GM18907 (cell line): ENCODE measurements around the gene HIGD2B.
A peak's percentile ranks its signal among the peaks of the same experiment; 100 is the strongest.
"Not testable (repeated sequence)": the region's sequence is repeated elsewhere in the genome, so short reads cannot be mapped to it uniquely, and the experiment has no call there.

ENCODE experiments used
- ATAC-seq: cut with Tn5 transposase; IDR thresholded peaks from one replicate; pipeline ENCODE4 v1.9.1; 2021; ENCODE audit warnings: mild to moderate bottlenecking, moderate library complexity; ENCODE audit not compliant: unreplicated experiment

Gene HIGD2B

DNA sequence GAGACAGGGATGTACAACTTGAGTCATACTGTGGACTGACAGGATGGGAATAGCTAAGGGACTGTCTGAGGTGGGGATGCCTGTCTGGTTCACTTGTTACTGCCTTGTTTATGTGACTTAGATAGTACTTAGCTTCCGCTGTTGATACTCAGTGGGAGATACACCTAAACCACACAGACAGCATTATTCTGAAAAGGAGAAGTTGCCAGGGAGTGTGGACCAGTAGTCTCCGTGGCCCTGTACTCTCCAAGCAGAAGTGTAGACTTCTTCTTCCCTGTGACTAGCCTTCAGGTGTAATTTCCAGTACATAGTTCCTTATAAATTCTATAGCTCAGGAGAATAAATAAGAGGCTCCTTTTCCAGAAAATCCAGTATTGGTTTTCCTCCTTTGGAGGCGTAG, 5.1 kb downstream of the HIGD2B start:
- no peak for ATAC-seq

DNA sequence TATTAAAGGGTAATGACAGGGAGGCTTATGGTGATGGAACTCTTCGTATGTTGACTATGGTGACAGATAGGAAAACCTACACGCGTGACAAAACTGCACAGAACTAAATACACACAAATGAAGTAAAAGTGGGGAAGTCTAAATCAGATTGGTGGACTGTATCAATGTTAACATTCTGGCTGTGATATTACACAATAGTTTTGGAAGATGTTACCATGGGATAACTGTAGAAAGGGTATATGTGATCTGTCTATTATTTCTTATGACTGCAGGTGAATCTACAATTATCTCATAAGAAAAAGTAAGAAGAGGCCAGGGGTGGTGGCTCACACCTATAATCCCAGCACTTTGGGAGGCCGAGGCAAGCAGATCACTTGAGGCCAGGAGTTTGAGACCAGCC, 9.1 kb downstream of the HIGD2B start:
- ATAC-seq = no peak

DNA sequence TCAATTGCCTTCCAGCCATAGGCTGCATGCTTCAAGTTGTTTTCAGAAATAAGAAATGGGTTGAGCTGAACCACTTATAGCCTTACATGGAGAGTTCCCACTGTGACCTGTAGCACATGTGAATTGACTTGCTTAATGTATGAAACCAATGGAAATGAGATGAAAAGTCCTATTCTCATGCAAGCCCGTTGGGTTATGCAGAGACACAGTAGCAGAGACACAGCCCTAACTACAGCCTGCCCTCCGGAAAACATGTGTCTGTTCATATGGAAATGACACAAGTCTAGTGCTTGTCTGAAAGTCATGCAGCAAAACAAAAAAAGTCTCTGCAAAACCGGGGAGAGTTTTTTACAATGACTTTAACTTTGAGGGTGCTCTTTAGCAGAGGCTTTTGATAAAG, 14.5 kb downstream of the HIGD2B start:
- ATAC-seq = no peak

DNA sequence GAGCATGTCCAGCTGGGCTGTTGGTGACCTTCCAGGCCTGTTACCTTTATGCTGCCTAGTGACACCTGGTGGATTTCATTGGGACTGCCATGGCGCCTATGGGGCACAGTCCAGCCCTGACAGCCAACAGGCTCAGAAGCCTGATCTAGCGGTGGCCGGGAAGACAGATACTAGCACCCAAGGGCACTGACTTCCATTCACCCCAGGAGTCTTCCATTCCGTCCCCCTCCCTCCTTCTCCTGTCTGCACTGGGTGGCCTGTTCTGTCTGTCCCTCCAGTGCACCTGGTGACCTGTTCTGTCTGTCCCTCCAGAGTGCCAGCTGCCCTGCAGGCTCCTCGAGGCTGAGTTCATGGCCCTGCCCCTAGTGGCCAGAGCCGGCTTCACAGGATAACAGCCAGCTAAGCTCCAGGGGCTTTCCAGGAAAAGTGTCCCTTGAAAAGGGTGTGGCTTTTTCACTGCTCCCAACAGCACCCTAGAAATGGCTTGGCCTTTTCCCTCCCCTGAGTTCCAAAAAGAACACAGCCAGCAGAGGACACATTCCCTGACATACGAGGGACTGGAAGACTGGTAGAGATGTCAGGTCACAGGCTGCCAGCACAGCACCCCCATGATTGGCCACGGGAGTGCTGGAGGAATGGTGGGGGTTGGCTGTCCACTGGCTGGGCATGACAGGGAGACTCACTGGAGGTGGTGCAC, 15.2 kb downstream of the HIGD2B start:
- peak; percentile 74 for ATAC-seq

DNA sequence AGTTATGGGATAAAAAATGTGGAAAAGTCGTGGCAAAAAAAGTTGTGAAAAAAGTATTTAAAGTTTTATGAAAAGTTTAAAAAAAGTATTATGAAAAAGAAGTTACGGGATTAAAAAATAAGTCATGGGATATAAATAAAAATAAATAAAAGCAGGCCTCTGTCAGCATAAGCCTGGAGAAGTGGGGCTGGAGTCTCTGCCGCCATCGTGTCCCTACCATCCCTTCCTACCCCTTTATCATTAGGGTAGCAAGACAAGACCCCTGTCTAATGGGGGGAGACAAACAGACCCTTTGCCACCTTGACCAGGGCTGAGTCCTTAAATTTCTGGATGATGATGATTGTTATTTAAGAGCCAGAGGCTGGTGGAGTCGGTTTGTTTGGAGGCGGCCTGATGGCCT, 16.2 kb downstream of the HIGD2B start:
- not testable (repeated sequence) for ATAC-seq

DNA sequence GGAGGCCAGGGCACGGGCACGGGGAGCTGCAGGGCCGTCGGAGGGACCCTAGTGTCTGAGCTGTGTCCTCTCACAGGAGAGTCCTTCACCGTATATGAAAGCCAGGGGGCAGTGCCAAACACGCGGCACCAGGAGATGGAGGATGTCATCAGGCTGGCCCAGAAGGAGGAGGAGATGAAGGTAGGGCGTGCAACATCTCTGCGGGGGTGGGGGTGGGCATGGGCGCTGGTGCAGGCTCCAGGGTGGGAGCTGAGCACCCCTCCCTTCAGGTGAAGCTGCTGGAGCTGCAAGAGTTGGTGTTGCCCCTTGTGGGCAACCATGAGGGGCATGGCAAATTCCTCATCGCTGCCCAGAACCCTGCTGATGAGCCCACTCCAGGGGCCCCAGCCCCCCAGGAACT, 20.3 kb downstream of the HIGD2B start:
- ATAC-seq = not testable (repeated sequence)

DNA sequence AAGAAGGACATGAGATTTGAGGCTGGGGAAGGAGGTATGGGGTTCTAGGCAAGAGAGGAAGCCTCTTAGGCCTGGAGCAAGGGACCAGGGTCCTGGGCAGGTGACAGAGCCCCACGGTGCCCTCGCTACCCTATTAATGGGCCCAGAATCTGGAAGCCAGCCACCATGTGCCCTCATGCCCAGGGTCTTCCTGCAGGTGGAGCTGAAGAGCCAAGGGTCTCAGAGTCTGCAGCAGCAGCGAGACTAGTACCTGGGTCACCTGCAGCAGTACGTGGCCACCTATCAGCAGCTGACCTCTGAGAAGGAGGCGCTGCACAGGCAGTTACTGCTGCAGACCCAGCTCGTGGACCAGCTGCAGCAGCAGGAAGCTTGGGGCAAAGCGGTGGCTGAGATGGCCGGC, 22.1 kb downstream of the HIGD2B start:
- ATAC-seq = not testable (repeated sequence)

DNA sequence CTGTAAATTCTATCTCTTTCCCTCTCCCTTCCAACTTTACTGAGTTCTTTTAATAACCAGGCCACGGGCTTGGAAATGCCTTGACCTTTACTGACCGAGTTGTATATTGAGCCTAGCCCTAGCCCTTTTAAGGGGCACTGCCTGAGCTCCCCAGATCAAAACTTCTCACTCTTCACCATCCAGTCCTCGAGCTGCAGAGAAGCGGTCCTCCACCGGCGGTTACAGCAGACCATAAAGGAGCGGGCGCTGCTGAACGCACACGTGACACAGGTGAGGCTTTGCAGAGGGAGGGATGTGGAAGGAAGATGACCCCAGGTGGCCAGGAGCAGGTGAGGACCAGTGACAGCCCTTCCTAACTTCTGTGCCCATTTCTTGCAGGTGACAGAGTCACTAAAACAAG, 24.9 kb downstream of the HIGD2B start:
- ATAC-seq = not testable (repeated sequence)

DNA sequence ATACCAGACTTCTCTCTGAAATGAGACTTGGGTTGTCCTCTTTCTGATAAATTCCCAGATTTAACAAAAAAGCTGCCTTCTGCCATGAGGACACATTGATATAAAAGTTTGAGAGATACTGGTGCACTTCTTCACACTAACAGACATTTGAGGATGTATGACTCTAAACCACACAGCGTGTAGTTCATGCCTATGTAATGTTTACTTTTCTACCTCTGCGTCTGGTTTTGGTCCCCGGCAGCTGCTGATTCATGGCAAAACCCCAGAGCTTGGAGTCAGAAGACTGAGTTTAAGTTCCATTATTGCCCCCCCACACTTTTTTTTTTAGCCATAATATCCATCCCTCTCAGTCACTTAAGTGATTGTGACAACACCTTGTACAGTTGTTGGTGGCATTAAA, 30.0 kb downstream of the HIGD2B start:
- not testable (repeated sequence) for ATAC-seq

DNA sequence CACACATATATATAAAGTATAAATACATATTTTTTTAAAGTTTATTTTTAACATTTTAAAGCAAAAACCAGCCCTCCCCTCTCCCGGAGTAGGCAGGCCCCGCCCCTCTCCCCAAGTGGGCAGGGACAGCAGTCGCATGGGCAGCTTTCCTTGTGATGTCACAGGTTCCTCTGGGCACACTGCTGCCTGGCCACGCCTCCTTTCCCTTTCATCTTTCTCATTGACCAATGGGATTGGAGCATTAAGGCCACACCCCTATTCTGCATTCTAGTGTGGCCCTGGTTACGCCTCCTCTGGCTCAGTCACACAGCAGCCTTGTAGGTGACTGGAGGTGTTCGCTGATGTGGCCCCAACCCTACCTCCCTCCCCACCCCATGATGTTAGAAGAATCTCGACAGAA, 31.6 kb downstream of the HIGD2B start, which contains the start of gene GOLGA6B:
Gene GOLGA6B (plus strand): TSS at position 301 of the 400 bp plus-strand sequence. CDS start 41 bp downstream, at position 342.
- not testable (repeated sequence) for ATAC-seq

DNA sequence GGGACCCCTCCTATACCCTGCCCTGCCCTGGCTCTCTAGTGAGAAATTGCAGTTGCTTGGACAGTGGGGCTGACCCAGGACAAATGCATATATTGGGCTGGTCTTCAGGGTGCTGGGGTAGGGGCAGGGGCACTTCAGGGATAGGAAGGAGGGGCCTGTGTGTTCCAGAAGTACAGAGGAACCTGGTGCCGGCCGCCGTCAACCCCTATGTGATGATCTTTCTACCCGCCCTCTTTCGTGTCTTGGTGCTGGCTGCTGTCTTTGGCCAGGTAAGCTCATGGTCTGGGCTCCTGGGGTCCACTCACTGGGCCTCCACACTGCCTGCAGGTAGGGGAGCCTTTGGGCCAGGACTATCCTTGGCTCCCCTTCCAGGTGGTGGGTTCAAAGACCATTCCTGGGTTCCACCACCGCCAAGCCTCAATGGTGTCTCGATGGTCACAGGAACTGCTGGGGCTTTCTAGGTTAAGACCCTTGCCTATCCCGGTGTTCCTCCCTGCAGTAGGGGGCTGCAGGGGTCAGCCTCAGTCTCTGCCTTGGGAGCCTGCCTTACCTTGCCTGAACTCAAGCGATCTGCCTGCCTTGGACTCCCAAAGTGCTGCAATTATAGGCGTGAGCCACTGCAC, 37.2 kb downstream of the HIGD2B start:
- not testable (repeated sequence) for ATAC-seq

DNA sequence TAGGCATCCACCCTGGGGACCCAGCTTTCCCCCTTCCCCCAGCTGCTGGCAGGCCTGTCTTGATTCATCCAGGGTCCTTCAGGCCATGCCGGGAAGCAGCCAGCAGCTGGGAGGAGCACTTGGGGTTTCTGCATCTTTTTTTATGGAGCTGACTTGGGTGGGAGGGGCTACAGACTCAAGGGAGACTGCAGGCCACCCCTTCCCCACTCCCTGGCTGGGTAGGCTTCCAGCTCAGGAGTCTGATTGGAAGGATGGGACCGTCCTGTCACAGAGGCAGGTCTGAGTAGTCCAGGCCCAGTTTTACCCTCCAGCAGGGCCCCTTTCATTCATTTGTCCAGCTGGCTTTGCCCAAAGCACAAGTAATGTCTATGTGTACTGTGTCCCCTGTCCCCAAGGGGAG, 43.7 kb downstream of the HIGD2B start:
- ATAC-seq = not testable (repeated sequence)

DNA sequence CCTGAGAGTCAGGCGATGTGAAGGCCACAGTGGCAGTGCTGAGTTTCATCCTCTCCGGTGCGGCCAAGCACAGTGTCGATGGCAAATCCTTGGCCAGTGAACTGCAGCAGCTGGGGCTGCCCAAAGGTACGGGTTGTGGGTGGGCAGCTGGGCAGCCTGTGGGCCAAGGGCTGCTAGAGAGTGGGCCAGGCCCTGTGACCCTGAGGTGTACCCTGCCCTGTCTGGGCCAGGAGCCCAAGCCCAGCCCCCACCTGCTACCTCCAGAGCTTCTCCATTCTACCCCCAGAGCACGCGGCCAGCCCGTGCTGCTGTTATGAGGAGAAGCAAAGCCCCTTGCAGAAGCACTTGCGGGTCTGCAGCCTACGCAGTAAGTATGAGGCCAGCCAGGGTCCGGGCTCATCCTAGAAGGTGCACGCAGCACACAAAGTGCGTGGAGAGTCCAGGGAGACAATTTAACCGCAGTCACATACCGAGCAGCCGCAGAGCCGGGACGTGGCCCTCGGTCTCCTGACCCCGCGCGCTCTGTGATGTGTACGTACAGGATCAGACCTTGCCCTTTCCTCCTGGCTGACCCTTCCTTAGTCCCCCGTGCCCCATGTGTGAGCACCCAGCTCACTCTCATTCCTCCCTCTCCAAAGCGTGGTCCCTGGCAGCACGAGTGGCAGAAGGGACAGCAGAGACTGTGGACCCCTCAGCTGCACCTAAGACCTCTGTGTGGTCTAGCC, 46.1 kb downstream of the HIGD2B start:
- not testable (repeated sequence) for ATAC-seq

DNA sequence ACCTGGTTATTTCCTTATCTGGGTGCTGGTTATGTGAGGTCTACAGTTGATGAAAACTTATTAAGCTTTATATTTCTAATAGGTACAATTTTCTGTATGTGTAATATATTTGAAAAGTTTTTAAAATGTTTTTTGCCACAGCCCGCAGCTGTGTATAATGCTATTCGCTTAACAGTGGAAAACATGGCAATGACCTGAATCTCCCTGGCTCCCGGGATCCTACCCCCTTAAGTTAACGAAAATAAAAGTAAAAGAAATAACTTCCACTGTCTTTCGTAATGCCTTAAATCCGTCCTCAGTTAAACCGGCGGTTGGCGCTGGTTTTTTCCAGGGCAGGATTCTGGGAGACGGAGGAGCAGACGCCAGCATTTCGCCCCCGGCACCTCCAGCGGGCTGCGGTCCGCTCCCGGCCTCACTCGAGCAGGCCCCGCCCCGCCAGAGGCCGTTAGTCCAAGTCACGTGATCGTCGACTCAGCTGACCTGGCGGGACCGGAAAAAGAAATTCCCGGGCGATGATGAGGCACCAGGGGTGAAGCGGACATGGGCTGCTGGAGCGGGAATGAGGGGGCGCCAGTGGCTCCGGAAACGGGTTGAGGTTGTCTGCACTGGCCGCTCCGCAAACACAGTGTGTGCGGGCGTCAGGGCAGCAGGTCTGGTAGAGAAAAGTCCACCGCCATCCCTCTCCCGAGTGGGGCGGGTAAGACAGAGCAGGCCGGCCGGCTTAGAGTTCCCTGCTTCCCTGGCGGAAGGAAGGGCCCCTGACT, 49.3 kb downstream of the HIGD2B start:
- peak; percentile 66 for ATAC-seq

DNA sequence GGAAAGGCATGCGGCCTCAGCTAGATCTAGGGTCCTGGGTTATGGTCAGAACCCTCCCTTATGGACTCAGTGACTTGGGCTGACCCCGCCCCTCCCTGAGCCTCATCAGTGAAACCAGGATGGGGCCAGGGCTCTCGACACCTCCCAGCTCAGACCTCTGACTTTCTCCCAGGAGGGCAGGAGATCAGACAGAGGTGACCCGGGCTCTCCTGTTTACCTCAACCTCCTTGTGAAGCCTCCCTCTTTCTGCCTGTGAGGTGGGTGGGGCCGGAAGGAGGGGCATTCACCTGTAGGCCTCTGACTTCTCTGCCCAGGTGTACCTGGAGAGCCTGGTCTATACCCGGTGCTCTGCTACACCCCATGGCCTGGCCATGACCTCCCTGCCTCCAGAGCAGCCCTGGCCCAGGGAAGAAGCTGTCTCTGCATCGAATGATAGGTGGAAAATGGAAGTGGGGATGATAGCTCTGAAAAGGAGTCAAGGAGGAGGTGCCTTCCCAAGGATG, 56.9 kb downstream of the HIGD2B start:
- ATAC-seq = not testable (repeated sequence)

DNA sequence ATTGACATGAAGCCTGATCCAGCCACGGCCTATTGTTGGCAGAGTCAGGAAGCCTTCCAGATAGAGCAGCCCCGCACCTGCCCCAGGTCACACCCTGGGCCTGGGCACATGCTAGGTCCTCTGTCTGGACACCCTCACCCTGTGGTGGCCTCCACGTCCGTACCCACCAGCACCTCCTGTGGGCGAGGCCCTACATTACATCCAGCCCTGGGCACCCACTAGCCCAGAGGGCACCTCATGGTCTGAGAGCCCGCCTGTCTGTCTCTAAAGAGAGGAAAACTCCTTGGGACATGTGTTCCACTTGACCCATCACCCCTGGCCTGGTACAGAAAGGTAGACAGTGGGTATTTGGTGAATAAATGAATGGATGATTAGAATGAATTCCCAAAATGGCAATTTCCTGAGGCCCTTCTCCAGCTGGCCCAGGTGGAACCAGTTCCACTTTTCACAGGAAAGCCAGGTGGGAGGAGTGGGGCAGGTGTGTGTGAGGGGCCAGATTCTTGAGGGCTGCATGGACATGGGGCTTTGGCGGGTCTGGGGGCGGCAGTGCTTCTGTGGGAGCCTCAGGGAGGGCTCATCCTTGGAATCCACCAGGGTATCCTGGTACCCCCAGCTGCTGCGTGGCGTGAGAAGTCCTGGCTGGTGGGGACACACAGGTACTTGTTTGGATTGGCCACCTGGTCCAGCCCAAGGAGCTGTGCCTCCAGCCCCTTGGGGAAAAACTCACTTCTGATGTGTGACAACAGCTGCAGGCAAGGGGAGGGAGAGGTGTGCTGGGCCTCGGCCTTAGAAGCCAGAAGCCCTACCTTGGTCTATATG, 57.5 kb downstream of the HIGD2B start:
- ATAC-seq = not testable (repeated sequence)

DNA sequence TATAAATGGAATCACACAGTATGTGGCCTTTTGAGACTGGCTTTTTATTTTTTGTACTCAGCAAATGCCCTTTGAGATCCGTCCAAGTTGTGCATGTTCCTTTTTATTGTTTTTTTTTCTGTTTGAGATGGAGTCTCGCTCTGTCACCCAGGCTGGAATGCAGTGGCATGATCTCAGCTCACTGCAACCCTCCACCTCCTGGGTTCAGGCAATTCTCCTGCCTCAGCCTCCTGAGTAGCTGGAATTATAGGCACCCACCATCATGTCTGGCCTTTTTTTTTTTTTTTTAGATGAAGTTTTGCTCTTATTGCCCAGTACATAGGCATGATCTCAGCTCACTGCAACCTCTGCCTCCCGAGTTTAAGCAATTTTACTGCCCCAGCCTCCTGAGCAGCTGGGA, 59.8 kb downstream of the HIGD2B start:
- ATAC-seq = not testable (repeated sequence)
